Suprapubic skin (tissue), 4 donors: Measurements from ENCODE around the gene THSD7A. TPM values are rescaled to one million over a fixed set of nuclear protein-coding genes. Genes with fewer than 3 reads are reported as not detected.
"Not testable (repeated sequence)": the region's sequence is repeated elsewhere in the genome, so short reads cannot be mapped to it uniquely, and the experiment has no call there.

Experiments
- DNase-seq, 2 donors: peaks; one replicate each; pipeline ENCODE4 v3.0.0-alpha.2; 2019; ENCODE audit warnings: low spot score in 2 of 2
- H3K27ac ChIP-seq: fragments of 200-600 bp; sonication (generic); one replicate; pipeline ENCODE4 v1.5.1; 2019
- H3K27me3 ChIP-seq: fragments of 200-600 bp; sonication (generic); one replicate; pipeline ENCODE4 v1.5.1; 2019
- H3K36me3 ChIP-seq: fragments of 200-600 bp; sonication (generic); one replicate; pipeline ENCODE4 v1.5.1; 2019
- H3K4me1 ChIP-seq: fragments of 200-600 bp; sonication (generic); one replicate; pipeline ENCODE4 v1.5.1; 2019
- H3K4me3 ChIP-seq: fragments of 200-600 bp; sonication (generic); one replicate; pipeline ENCODE4 v1.5.1; 2019; ENCODE audit warnings: mild to moderate bottlenecking
- H3K9me3 ChIP-seq: fragments of 200-600 bp; sonication (generic); one replicate; pipeline ENCODE4 v1.5.1; 2019
- EP300 ChIP-seq: sonication (generic); formaldehyde crosslinking; IDR thresholded peaks from one replicate; pipeline ENCODE4 v1.6.1; 2017; ENCODE audit warnings: antibody characterized with exemption
- POLR2A ChIP-seq, 2 donors: fragments of 450-650 bp; IDR thresholded peaks; one replicate each; pipeline ENCODE4 v1.6.1; 2017; ENCODE audit warnings: antibody characterized with exemption in 2 of 2, mild to moderate bottlenecking in 2 of 2, moderate library complexity in 2 of 2
- POLR2AphosphoS5 ChIP-seq, 3 donors: sonication (generic); formaldehyde crosslinking; IDR thresholded peaks; one replicate each; pipeline ENCODE4 v1.6.1; 2017; ENCODE audit warnings: antibody characterized with exemption in 3 of 3
- whole genome bisulfite sequencing: methylation state at CpG from one replicate; pipeline ENCODE4 v1.1.5; 2018; 5-methylcytosine and 5-hydroxymethylcytosine counted together
- total RNA-seq, 4 donors: library from RNA; depleted of rRNA; stranded (reverse); fragments of >200 nt; gene quantifications; one replicate each; pipeline ENCODE4 v1.1.0, GENCODE V29; 2016
- TF ChIP-seq, protein P1 (sequence below), 2 donors: fragments of 200-600 bp in 1 of 2; fragments of 450-650 bp in 1 of 2; sonication (generic) in 1 of 2; IDR thresholded peaks; one replicate each; pipeline ENCODE4 v1.5.1; 2016 to 2019; ENCODE audit warnings: antibody characterized with exemption in 2 of 2, mild to moderate bottlenecking in 1 of 2, moderate library complexity in 1 of 2

The THSD7A gene
- total RNA-seq, 4 donors from 2014 or later, result 0.42 to 5.4 (median 1.2) TPM

DNA sequence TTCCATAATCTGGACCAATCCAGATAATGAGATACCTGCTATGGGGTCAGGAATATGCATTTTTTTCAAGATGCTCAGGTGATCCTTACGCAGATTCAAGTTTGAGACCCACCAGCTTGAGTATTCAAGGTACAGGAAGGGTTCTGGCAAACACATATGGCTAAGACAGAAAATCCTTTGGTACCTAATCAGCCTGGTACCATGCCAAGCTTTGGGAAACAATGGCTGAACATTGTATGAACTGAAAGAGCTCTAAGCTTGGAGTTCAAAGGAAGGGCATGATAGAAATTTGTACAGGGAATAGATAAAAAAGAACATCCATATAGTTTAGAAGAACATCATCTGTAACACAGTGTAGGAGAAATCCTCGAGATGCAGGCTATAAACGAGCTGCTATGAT, 382.7 kb downstream of the THSD7A start:
- whole genome bisulfite sequencing, result 78% methylated on average over 3 of the region's 3 CpGs
- no peak for DNase-seq
- no peak for TF ChIP-seq POLR2A (IDR thresholded peaks at IDR 0.05)
- TF ChIP-seq, protein P1, sequence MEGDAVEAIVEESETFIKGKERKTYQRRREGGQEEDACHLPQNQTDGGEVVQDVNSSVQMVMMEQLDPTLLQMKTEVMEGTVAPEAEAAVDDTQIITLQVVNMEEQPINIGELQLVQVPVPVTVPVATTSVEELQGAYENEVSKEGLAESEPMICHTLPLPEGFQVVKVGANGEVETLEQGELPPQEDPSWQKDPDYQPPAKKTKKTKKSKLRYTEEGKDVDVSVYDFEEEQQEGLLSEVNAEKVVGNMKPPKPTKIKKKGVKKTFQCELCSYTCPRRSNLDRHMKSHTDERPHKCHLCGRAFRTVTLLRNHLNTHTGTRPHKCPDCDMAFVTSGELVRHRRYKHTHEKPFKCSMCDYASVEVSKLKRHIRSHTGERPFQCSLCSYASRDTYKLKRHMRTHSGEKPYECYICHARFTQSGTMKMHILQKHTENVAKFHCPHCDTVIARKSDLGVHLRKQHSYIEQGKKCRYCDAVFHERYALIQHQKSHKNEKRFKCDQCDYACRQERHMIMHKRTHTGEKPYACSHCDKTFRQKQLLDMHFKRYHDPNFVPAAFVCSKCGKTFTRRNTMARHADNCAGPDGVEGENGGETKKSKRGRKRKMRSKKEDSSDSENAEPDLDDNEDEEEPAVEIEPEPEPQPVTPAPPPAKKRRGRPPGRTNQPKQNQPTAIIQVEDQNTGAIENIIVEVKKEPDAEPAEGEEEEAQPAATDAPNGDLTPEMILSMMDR (IDR thresholded peaks at IDR 0.05), result no peak
- Histone ChIP-seq H3K27ac (no peak overlapping the region), H3K27me3 (no peaks in the 10 kb centered on the region), H3K4me1 (no peaks in the 10 kb centered on the region), H3K4me3 (no peak overlapping the region), H3K9me3 (no peaks in the 10 kb centered on the region), H3K36me3 (no peaks in the 10 kb centered on the region)

DNA sequence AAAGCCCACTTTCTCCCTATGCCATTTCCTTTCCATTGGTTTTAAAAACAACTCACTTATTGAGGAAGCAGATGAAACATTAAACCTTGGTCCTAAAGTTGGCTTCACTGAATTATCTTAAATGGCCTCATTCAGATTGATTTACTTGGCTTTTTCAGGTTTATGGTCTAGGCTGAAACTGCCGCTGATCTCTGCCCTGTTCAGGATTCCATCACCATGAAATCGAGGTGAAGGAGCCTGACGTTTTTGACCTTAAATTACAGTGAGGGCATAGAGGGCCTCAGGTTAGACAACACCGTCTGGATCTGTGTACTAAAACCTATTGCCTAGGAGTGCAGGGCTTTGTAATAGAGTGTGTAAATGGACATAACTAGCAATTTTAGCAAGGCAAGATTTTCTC, 383.7 kb downstream of the THSD7A start:
- WGBS, result 76% methylated on average over 4 of the region's 4 CpGs
- Histone ChIP-seq H3K36me3 (no peaks in the 10 kb centered on the region), H3K27me3 (no peaks in the 10 kb centered on the region), H3K27ac (no peak overlapping the region), H3K4me1 (no peaks in the 10 kb centered on the region), H3K9me3 (no peaks in the 10 kb centered on the region), H3K4me3 (no peak overlapping the region)
- DNase-seq, result no peak
- TF ChIP-seq POLR2AphosphoS5 (IDR thresholded peaks at IDR 0.05) (no peak), EP300 (no peak), POLR2A (IDR thresholded peaks at IDR 0.05) (no peak)
- TF ChIP-seq, protein P1 (IDR thresholded peaks at IDR 0.05), result no peak

DNA sequence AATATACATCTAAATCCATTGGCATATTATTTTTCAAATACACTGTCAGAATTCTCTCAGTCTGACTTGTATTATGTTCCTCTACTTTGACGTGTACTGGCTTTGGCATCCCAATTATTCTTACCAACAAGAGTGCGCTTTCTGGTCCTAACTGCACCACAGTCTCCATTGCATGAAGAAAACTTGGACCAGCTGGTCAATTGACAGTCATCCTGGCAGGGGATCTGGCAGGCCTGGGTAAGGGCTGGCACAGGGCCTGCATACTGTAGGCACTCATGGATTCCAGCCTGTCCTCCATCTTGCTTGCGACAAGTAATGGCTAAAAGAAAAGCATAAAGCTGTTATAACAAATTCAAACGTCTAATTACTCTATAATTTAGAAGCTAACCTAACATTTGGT, 384.9 kb downstream of the THSD7A start:
- no peak overlapping the region for H3K27ac ChIP-seq
- WGBS, result 92% methylated on average over 4 of the region's 4 CpGs

DNA sequence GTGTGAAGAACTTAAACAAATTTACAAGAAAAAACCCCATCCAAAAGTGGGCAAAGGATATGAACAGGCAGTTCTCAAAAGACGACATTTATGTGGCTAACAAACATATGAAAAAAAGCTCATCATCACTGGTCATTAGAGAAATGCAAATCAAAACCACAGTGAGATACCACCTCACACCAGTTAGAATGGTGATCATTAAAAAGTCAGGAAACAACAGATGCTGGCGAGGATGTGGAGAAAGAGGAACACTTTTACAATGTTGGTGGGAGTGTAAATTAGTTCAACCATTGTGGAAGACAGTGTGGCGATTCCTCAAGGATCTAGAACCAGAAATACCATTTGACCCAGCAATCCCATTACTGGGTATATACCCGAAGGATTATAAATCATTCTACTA, 388.1 kb downstream of the THSD7A start:
- H3K27me3 ChIP-seq, H3K36me3 ChIP-seq, H3K27ac ChIP-seq, H3K9me3 ChIP-seq, DNase-seq, H3K4me3 ChIP-seq, H3K4me1 ChIP-seq: not testable (repeated sequence)
- 93% methylated on average over 4 of the region's 4 CpGs for WGBS

More for the DNA sequence above, 384.9 kb downstream of the THSD7A start:
- no peak for DNase-seq
- no peaks in the 10 kb centered on the region for H3K9me3 ChIP-seq
- TF ChIP-seq, protein P1 (IDR thresholded peaks at IDR 0.05), result no peak
- TF ChIP-seq EP300 (no peak), POLR2AphosphoS5 (IDR thresholded peaks at IDR 0.05) (no peak), POLR2A (IDR thresholded peaks at IDR 0.05) (no peak)
- no peak overlapping the region for H3K4me3 ChIP-seq
- H3K27me3 ChIP-seq, result no peaks in the 10 kb centered on the region
- no peaks in the 10 kb centered on the region for H3K36me3 ChIP-seq
- H3K4me1 ChIP-seq, result no peaks in the 10 kb centered on the region

DNA sequence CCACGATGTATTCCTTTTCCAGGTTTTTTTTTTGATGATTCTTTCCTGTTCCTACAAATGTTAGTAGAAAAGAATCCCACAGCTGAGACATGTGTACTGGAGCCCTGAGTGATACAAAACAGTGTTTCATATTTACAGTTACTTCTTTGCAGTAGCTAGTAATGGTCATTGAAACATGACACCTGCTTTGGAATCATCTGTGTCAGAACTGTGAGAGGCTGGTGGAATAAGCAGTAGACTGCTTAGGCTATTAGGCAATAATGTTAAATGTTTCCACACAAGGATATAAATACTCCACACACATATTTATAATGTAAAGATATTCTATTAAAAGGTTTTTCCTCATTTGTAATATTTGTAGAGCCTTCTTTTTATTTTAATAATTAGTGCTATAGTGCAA, 394.0 kb downstream of the THSD7A start:
- no peak for DNase-seq

DNA sequence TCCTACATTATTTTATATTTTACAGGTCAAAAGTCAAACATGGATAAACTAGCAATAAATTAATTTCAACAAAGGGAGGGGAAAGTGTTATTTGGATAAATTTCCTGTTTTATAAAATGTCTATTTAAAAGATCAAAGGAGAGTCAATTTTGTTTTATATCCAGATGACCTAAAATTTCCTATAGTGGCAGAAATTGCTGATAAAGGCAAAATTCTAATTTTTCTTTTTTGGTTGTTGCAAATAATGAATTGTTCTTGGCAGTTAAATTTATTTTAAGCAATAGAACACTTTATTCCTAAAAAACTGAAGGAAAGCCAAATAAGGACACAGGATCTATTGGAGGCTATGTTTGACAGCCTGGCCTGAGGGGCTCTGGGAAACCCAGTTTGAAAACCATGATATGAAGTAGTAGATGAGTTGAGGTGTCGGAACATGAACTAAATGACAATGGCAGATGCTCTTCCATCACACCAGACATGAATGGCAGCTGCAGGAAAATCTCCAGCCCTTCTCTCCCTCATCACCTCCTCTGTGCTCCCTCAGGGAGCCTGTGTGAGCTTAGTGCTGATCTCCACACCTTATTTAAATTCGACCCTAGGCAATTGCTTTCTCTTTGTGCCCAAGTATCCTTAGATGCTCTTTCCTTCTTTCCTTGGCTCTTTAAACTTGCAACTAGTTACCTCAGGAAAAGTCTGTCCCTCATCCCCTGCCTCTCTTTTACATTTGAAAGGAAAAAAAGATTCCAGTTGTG, 395.0 kb downstream of the THSD7A start:
- WGBS, result 56% methylated on average over 2 of the region's 2 CpGs
- no peak overlapping the region for H3K27ac ChIP-seq
- no peaks in the 10 kb centered on the region for H3K27me3 ChIP-seq

More for the DNA sequence above, 394.0 kb downstream of the THSD7A start:
- WGBS, result 59% methylated on average over 1 of the region's 1 CpG
- no peaks in the 10 kb centered on the region for H3K36me3 ChIP-seq
- TF ChIP-seq POLR2A (IDR thresholded peaks at IDR 0.05), result no peak
- no peak overlapping the region for H3K27ac ChIP-seq
- H3K9me3 ChIP-seq, result no peaks in the 10 kb centered on the region
- H3K4me1 ChIP-seq, result no peaks in the 10 kb centered on the region
- H3K4me3 ChIP-seq, result no peak overlapping the region
- H3K27me3 ChIP-seq, result no peaks in the 10 kb centered on the region

More for the DNA sequence above, 395.0 kb downstream of the THSD7A start:
- Histone ChIP-seq H3K4me1 (no peaks in the 10 kb centered on the region), H3K9me3 (no peaks in the 10 kb centered on the region), H3K36me3 (no peaks in the 10 kb centered on the region), H3K4me3 (no peak overlapping the region)
- no peak for DNase-seq
- TF ChIP-seq POLR2AphosphoS5 (IDR thresholded peaks at IDR 0.05) (no peak), EP300 (no peak), POLR2A (IDR thresholded peaks at IDR 0.05) (no peak)
- TF ChIP-seq, protein P1 (IDR thresholded peaks at IDR 0.05), result no peak
